ENCODE measurements around the gene AIFM3.

Gene AIFM3

GRCh38 chr22:20976291-20976877 lies 9.3 kb downstream of the AIFM3 start:
- DNase-seq: no peak

- DNase-seq: no peak
Observed at GRCh38 chr22:20977019-20977418, 10.0 kb downstream of the AIFM3 start.

GRCh38 chr22:20977516-20978170 lies 10.6 kb downstream of the AIFM3 start:
- no peak for DNase-seq

GRCh38 chr22:20978419-20978818 lies 11.4 kb downstream of the AIFM3 start:
- no peak for DNase-seq

- no peak for DNase-seq
Observed at GRCh38 chr22:20979243-20979809, 12.3 kb downstream of the AIFM3 start.

GRCh38 chr22:20979940-20980453 lies 12.9 kb downstream of the AIFM3 start:
- no peak for DNase-seq

- DNase-seq: no peak
Observed at GRCh38 chr22:20980523-20980922, 13.5 kb downstream of the AIFM3 start.

- no peak for DNase-seq
Observed at GRCh38 chr22:20980938-20981722, 14.1 kb downstream of the AIFM3 start.

GRCh38 chr22:20981787-20982562 lies 14.9 kb downstream of the AIFM3 start, which contains the start of gene LZTR1:
LZTR1 (plus strand) TSS chr22:20982297; CDS start chr22:20982372, 75 bp downstream.
- DNase-seq: no peak

GRCh38 chr22:20982563-20982882 lies 15.5 kb downstream of the AIFM3 start:
- DNase-seq: no peak

- DNase-seq: no peak
Observed at GRCh38 chr22:20983081-20983771, 16.2 kb downstream of the AIFM3 start.

GRCh38 chr22:20985720-20986119 lies 18.7 kb downstream of the AIFM3 start:
- DNase-seq: no peak

- DNase-seq: no peak
Observed at GRCh38 chr22:20986365-20986764, 19.3 kb downstream of the AIFM3 start.

GRCh38 chr22:20987375-20987774 lies 20.3 kb downstream of the AIFM3 start:
- no peak for DNase-seq

- DNase-seq: no peak
Observed at GRCh38 chr22:20988573-20989322, 21.7 kb downstream of the AIFM3 start.

- no peak for DNase-seq
Observed at GRCh38 chr22:20989323-20990138, 22.5 kb downstream of the AIFM3 start.

GRCh38 chr22:20990184-20991180 lies 23.4 kb downstream of the AIFM3 start:
- no peak for DNase-seq

- no peak for DNase-seq
Observed at GRCh38 chr22:20991252-20992055, 24.4 kb downstream of the AIFM3 start.

All from NCI-H748 treated with DMSO at 0.1 percent for 48 hours (cell line).